ENCODE results near the gene PIGV.
"Not testable (repeated sequence)": the region's sequence is repeated elsewhere in the genome, so short reads cannot be mapped to it uniquely, and the experiment has no call there.

Gene PIGV

DNA sequence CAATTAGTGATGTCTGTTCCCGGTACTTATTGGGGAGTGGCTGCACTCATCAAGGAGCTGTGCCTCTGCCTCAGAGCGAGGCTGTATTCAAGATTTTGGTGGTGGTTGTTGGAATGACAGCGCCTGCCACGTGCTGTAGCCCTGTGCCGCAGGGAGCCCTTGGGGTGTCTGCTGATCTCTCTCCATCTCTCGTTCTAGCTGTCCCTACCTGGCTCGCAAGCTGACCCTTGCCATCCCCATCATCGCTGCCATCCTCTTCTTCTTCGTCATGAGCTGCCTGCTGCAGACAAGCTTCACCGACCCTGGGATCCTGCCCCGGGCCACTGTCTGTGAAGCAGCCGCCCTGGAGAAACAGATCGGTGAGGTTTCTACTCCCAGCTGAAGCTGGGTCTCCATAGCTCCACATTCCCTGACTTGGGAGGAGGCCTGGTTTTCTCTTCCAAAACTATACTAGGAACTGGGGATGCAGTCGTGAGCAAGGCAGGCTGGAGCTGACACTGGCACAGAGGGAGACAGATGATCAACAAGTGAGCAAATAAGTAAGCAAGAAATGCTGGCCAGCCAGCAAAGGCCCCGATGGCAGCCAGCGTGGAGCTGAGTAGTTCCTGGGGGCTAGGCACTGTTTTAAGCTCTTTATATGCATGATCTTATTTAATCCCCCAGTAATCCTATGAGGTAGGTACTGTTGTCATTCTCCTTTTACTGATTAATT is 44.7 kb downstream of the PIGV start:
- TF ChIP-seq JUND (IDR thresholded peaks at IDR 0.05; ENCODE audit: low read depth) = no peak
- in situ Hi-C loops (cut with HindIII; ENCODE audit: low pct_unique_long_range_greater_than_20kb, low sequenced_read_pairs) = no loop called here
- no peak for DNase-seq (ENCODE audit: low read depth in 1 of 2, low spot score in 1 of 2)

DNA sequence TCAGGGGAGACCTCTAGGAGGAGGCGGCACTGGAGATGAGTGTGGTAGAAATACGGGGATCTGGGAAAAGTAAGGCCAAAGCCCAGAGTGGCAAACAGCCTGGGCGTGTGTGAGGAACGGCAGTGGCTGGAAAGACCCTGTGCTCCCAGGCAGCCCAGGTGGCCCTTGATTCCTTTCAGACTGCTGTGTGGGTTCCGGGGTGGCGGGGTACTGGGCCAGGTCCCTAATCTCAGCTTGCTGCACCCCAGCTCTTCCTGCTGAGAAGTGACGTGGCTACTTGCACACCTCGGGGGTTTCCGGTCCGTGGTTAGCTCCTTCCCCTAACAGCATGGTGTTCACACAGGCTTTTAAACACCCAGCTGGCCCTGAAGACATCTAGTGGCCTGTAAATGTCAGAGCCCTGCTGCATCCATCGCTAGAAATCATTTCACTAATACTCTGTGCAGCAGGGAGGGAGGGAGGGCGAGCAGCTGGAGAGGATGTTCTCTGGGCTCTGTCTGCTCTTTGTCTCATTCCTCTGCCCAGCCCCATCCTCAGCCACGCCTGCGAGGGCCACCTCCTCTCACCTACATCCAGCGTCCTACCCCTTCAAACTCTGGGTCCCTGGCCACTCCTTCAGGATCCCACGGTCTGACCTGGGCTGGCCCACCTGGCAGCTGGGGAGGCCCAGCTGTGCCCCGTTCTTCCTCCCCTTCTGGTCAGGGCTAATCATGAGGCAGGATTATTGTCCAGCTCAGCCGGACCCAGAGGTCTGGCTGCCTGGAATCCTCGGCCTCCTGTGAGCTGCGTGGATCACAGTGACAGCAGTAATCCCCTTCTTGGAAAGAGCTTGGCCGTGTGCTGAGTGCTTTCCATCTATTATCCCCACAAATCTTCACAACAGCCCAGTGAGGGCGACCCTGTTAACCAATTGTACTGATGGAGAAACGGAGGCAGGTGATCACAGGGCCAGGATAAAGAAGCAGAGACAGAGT is 46.0 kb downstream of the PIGV start:
- DNase-seq (ENCODE audit: low read depth in 1 of 2, low spot score in 1 of 2) = no peak
- no peak for TF ChIP-seq JUND (IDR thresholded peaks at IDR 0.05; ENCODE audit: low read depth)
- in situ Hi-C loops (cut with HindIII; ENCODE audit: low pct_unique_long_range_greater_than_20kb, low sequenced_read_pairs) = no loop called here

DNA sequence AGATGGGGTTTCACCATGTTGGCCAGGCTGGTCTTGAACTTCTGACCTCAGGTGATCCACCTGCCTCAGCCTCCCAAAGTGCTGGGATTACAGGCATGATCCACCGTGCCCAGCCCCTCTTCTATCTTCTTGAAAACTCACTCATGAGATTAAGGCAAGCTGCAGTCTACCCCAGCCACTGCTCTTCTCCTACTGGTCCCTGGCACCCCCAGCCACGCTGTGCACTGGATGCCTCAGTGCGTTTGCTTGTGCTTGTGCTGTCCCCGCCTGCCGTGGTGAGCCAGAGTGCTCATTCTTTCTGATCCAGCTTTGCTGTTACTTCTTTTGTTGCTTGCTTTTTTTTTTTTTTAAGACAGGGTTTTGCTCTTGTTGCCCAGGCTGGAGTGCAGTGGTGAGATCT is 49.9 kb downstream of the PIGV start:
- DNase-seq (ENCODE audit: low read depth in 1 of 2, low spot score in 1 of 2); in situ Hi-C loops (cut with HindIII; ENCODE audit: low pct_unique_long_range_greater_than_20kb, low sequenced_read_pairs): not testable (repeated sequence)

DNA sequence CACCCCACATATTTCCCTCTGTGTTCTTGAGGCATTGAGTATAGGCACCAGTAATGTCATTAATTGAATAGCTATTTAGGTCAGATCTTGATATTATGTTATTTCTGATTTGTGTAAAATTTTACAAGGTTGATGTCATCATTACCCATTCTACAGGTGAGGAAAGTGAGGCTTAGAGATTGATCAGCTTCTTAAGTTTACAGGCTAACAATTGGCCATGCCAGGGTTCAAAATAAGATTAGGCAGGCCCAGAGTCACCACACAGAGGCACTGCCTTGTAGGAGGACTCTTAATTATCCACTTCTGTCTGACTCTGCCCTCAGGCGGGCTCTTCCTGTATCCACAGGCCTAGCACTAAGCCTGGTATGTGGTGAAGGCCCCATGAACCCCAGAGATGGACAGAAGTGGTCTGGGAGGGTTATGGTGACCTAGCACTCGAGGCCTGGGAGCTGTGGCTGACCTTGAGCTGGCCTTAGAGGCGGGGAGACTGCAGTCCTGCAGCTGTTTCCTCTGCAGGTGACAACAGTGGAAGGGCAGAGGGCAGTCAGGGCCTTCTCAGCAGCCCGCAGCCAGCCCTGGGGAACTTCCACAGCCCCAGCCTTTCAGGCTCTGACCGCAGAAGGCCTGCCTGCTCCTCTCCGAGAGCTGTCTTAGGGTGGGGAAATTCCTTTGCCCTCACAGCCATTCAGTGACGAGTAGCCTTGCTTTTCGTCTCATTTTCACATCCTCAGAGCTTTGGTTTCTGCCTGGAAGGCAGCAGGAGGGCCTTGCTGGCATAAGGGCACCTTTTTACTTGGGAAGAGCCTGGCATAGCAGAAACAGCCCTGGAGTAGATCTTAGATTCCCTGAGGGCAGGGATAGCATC is 51.0 kb downstream of the PIGV start:
- in situ Hi-C loops (cut with HindIII; ENCODE audit: low pct_unique_long_range_greater_than_20kb, low sequenced_read_pairs) = no loop called here
- TF ChIP-seq JUND (IDR thresholded peaks at IDR 0.05; ENCODE audit: low read depth) = no peak
- DNase-seq (ENCODE audit: low read depth in 1 of 2, low spot score in 1 of 2) = peak in 1 of 2 experiments; percentile 43

DNA sequence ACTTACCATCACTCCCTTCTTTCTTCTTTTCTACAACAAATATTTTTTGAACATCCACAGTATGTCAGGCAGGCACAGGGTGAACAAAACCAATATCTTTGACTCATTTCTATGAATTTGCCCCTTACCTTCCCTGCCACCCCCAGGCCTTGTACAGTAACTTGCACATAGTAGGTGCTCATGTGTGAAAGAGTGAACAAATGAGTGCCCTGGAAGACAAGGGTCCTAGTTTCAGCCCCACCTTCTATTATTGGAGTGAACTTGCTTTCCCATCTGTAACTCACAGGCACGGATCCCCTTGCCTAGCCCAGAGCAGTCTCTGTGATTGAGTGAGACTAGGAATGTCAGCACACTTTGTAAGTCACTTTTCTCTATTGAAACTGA is 51.6 kb downstream of the PIGV start:
- in situ Hi-C loops (cut with HindIII; ENCODE audit: low pct_unique_long_range_greater_than_20kb, low sequenced_read_pairs) = no loop called here
- no peak for TF ChIP-seq JUND (IDR thresholded peaks at IDR 0.05; ENCODE audit: low read depth)
- no peak for DNase-seq (ENCODE audit: low read depth in 1 of 2, low spot score in 1 of 2)

DNA sequence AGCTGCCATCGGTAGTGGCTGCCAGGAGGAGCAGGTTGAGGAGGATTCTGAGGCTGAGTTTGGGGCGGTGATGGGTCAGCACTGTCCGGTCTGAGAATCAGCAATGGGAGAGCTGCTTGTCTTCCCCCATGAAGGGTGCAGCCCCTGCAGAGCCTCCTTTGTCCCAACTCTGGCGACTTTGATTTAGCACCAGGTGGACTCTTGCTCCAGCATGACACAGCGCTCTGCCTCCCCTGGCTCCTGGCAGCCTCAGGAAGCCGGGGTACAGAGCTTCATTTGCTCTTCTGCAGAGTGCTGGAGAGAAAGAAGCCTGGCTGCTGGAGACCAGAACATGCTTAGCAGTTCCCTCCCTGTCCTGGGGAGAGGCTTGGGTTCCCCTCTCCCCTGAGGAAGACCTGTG is 52.0 kb downstream of the PIGV start:
- in situ Hi-C loops (cut with HindIII; ENCODE audit: low pct_unique_long_range_greater_than_20kb, low sequenced_read_pairs) = no loop called here

DNA sequence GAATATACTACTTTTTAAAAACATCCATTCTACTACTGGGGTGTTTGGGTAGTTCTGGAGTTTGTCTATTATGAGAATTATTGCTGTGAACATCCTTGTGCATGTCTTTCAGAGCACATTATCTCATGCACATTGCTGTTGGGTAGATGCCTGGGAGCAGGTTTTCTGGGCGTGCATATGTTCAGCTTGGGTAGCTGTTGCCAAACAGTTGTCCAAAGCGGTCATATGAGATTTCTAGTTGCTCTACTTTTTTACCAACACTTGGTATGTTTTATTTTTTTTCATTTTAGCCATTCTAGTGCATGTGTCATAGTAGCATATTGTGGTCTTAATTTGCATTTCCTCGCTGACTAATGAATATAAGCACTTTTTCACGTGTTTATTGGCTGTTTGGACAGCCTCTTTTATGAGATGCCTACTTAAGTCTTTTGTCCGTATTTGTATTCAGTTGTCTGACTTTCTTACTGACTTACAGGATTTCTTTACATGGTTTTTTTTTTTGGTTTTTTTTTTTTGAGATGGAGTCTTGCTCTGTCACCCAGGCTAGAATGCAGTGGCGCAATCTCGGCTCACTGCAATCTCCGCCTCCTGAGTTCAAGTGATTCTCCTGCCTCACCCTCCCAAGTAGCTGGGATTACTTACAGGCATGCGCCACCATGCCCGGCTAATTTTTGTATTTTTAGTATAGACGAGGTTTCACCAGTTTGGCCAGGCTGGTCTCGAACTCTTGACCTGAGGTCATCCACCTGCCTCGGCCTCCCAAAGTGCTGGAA is 56.9 kb downstream of the PIGV start:
- TF ChIP-seq JUND (IDR thresholded peaks at IDR 0.05; ENCODE audit: low read depth) = no peak
- in situ Hi-C loops (cut with HindIII; ENCODE audit: low pct_unique_long_range_greater_than_20kb, low sequenced_read_pairs) = no loop called here
- no peak for DNase-seq (ENCODE audit: low read depth in 1 of 2, low spot score in 1 of 2)

More for the DNA sequence above, 52.0 kb downstream of the PIGV start:
- TF ChIP-seq JUND (IDR thresholded peaks at IDR 0.05; ENCODE audit: low read depth) = no peak
- DNase-seq (ENCODE audit: low read depth in 1 of 2, low spot score in 1 of 2) = no peak

DNA sequence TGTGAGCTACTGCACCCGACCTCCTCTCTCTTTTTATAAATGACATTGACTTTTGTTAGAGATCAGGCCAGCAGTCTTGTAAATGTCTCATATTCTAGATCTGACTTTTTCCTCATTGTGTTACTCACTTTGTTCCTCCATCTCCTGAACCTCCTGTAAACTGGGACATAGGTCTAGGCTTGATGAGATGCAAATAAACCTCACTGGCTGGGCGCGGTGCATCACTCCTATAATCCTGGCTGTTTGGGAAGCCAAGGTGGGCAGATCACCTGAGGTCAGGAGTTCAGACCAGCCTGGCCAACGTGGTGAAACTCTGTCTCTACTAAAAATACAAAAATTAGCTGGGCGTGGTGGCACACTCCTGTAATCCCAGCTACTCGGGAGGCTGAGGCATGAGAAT is 60.1 kb downstream of the PIGV start:
- DNase-seq (ENCODE audit: low read depth in 1 of 2, low spot score in 1 of 2); in situ Hi-C loops (cut with HindIII; ENCODE audit: low pct_unique_long_range_greater_than_20kb, low sequenced_read_pairs): not testable (repeated sequence)

Measured in T47D (cell line).